ENCODE measurements around the gene FLVCR2. TPM values are rescaled to one million over a fixed set of nuclear protein-coding genes. Genes with fewer than 3 reads are reported as not detected.
A peak's percentile ranks its signal among the peaks of the same experiment; 100 is the strongest.

The FLVCR2 gene, protein sequence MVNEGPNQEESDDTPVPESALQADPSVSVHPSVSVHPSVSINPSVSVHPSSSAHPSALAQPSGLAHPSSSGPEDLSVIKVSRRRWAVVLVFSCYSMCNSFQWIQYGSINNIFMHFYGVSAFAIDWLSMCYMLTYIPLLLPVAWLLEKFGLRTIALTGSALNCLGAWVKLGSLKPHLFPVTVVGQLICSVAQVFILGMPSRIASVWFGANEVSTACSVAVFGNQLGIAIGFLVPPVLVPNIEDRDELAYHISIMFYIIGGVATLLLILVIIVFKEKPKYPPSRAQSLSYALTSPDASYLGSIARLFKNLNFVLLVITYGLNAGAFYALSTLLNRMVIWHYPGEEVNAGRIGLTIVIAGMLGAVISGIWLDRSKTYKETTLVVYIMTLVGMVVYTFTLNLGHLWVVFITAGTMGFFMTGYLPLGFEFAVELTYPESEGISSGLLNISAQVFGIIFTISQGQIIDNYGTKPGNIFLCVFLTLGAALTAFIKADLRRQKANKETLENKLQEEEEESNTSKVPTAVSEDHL
- 1 to 10 TPM; 2.8 to 7.6 TPM for total RNA-seq

DNA sequence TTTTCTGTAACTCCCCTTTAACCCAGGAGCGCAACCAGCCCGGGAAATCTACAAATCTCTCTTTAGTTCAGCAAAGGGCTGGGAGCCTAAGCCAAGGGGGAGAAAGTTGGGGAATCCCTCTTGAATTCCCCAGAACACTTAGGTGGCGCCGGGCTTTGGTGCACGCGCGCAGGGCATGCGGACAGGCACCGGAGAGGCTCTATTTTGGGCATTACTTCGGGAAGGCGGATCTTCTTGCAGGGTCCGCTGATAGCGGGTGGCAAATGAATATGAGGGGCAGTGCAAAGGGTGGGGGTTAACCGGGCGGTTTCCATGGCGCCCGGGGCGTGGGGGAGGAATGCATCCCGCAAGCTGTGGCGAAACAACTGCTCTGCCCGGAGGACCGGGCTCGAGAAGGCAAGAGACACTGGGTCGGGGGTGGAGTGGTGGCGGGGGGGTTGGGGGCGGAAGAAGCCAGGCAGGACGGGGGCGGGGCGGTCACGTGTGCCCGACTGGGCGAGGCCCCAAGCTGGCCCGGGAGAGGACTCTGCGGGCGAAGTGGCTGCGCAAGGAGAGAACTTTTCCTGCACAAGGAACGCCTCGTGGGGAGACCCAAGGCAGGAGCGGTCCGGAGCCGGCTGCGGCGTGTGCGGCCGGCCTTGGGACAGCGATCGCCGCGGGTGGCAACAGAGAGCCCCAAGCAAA is at the start of gene FLVCR2:
FLVCR2 (plus strand) TSS at position 519 of the 684 bp plus-strand sequence. CDS start 353 bp downstream, outside the sequence.
- peak within 1 kb of the TSS; percentile 86 for H3K4me3 Mint-ChIP-seq
- H3K4me1 Mint-ChIP-seq (ENCODE audit: low read depth) = peaks cover 13% of the 10 kb centered on the region
- DNase-seq = peak; percentile 70
- intact Hi-C loops (cut with micrococcal nuclease) = no loop called here
- ChIA-PET CTCF (interaction anchor here (0.6 to 12.5 kb wide), 39 partner anchors 10 to 447 kb away, joined by 3 to 336 read pairs (median 5); partner anchors contain the start of genes BATF, ERG28, TGFB3 and TTLL5), POLR2A (interaction anchor here (1.1 to 2.7 kb wide), 9 partner anchors 9 to 82 kb away, joined by 3 to 11 read pairs (median 7); partner anchors contain the start of genes BATF, ERG28 and TTLL5)
- H3K36me3 Mint-ChIP-seq = peaks cover 8% of the 10 kb centered on the region
- H3K27me3 Mint-ChIP-seq = no peaks in the 10 kb centered on the region
- H3K27ac Mint-ChIP-seq = peak within 1 kb of the TSS; percentile 88
- no peaks in the 10 kb centered on the region for H3K9me3 Mint-ChIP-seq

DNA sequence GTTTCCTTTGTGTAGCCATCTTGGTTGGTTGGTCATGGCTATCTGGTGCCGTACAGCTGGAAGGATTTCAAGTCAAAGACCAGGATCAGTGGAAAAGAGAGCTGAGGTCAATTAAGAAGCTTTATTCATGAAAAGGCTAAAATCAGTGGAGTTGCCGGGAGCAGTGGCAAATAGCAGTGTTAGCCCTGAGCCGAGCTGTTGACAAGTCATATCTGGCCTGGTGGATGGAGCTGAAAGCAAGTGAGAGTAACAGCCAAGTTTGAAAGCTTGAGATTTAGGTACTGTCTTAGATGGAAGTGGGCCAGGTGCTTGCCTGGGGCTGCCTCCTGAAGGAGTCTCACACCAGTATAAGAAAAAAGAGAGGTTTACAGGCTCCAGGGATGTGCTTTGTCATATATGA is 47.2 kb upstream of the FLVCR2 start:
- H3K36me3 Mint-ChIP-seq = peaks cover 77% of the 10 kb centered on the region
- peak overlapping the region; percentile 45 for H3K4me3 Mint-ChIP-seq
- no peak for DNase-seq
- H3K4me1 Mint-ChIP-seq (ENCODE audit: low read depth) = peaks cover 87% of the 10 kb centered on the region
- CTCF ChIA-PET = interaction anchor here (0.8 to 2.4 kb wide), 7 partner anchors 8 to 224 kb away, joined by 3 to 11 read pairs (median 4); partner anchors contain the start of gene BATF
- no peaks in the 10 kb centered on the region for H3K27me3 Mint-ChIP-seq
- peak overlapping the region; percentile 70 for H3K27ac Mint-ChIP-seq
- POLR2A ChIA-PET = interaction anchor here (1.0 to 1.8 kb wide), 4 partner anchors 8 to 28 kb away, joined by 3 to 8 read pairs (median 6); partner anchors contain the start of gene BATF
- no peaks in the 10 kb centered on the region for H3K9me3 Mint-ChIP-seq
- intact Hi-C loops (cut with micrococcal nuclease) = no loop called here

DNA sequence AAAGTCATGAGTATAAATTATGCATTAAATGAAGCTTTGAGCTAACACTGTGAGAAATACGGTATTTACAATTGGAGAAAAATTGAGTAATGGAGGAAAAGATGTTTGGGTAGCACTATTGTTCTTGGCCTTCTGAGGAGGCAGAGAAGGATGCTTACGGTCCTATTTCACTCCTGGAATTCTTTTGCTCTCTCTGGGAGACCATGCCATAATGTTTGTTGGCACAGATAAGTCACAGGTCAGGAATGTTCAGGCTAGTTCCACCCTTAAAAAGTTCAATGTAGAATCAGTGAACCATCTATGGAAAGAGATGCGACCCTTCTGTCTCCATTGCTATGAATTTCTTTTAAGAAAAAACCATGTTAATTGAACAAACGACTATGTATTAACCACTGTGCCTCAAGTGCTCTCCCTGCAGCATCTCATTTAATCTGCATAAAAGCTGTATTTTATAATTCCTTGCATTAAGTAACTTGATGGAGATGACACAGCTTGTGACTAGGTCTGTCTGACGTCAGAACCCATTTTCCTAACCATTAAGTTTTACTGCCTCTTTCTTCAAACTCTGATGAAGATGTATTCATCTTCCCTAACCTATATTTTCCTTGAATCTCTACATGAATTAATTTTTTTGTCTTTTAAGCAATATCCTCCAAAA is 46.6 kb upstream of the FLVCR2 start:
- intact Hi-C loops (cut with micrococcal nuclease) = no loop called here
- Mint-ChIP-seq H3K27ac (peak overlapping the region; percentile 70), H3K9me3 (no peaks in the 10 kb centered on the region), H3K4me3 (peak overlapping the region; percentile 45), H3K36me3 (peaks cover 73% of the 10 kb centered on the region), H3K27me3 (no peaks in the 10 kb centered on the region), H3K4me1 (ENCODE audit: low read depth) (peaks cover 84% of the 10 kb centered on the region)
- ChIA-PET POLR2A (interaction anchor here (1.0 to 1.8 kb wide), 4 partner anchors 9 to 28 kb away, joined by 3 to 8 read pairs (median 6); partner anchors contain the start of gene BATF), CTCF (interaction anchor here (0.8 to 2.4 kb wide), 7 partner anchors 8 to 224 kb away, joined by 3 to 11 read pairs (median 4); partner anchors contain the start of gene BATF)
- DNase-seq = no peak

DNA sequence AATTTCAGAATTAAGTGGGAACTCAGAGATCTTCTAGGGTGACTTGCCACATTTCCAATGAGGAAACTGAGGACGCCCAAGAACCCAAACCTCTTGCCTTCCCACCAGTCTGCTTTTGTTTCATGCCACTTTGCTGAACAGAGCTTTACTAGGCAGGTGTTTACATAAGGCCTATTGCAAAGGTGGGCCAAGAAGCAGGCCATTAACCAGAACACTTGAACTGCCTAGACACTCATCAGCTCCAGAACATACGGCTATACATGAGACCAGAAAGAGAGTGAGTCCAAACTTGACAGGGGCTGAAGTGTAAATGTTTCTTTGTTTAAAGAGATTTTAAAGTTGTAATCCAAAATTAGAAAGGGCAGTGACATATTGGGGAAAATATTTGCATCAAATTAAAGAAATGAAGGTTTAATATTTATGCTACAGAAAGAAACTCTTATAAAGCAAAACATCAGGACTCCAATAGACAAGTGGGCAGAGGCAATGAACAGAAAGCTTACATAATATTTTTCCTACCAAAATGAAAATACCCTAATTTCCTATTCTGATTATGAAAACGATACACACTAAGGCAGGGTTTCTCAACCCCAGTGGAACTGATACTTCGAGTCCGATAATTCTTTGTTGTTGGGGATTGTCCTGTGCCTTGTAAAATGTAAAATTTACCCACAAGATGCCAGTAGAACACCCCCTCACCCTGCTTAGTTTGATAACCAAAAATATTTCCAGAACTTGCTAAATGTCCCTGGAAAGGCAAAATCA is 44.4 kb upstream of the FLVCR2 start:
- Mint-ChIP-seq H3K27me3 (no peaks in the 10 kb centered on the region), H3K36me3 (peaks cover 66% of the 10 kb centered on the region), H3K4me1 (ENCODE audit: low read depth) (peaks cover 84% of the 10 kb centered on the region), H3K9me3 (no peaks in the 10 kb centered on the region), H3K27ac (peak overlapping the region; percentile 75), H3K4me3 (peak overlapping the region; percentile 14)
- intact Hi-C loops (cut with micrococcal nuclease) = no loop called here
- ChIA-PET CTCF (interaction anchor here (1.0 to 3.3 kb wide), 6 partner anchors 11 to 120 kb away, joined by 3 to 19 read pairs (median 4); partner anchors contain the start of gene BATF), POLR2A (interaction anchor here (1.2 to 2.1 kb wide), 5 partner anchors 8 to 32 kb away, joined by 3 to 10 read pairs (median 7); partner anchors contain the start of gene BATF)
- DNase-seq = no peak

DNA sequence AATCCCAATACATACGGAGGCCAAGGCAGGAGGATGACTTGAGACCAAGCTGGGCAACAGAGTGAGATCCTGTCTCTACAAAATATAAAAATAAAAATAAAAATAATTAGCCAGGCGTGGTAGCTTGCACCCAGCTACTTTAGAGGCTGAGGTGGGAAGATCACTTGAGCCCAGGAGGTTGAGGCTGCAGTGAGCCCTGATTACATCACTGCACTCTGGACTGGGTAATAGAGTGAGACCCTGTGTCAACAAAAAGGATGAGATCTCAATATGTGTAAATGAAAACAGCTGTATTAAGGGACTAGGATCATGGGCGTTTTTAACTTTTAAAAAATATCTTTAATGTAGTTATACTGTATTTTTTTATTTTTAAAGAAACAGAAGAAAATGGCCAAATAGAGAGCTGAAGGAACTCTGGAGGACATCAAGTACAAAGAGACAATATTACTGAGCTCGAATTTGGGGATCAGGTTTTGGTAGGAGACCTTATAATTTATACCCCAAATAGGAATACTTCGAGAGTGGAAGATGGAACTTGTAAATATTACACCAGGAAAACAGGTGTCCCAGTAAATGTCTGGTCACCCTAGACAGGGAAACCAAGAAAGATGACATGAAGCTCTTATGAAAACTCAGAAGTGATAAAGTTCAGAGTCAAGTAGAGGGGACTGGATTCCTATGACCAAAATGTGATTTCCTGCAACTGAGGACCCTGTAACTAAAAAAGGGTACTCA is 43.1 kb upstream of the FLVCR2 start:
- Mint-ChIP-seq H3K27ac (peak overlapping the region; percentile 74), H3K9me3 (no peaks in the 10 kb centered on the region), H3K36me3 (peaks cover 68% of the 10 kb centered on the region), H3K4me1 (ENCODE audit: low read depth) (peaks cover 86% of the 10 kb centered on the region), H3K27me3 (no peaks in the 10 kb centered on the region), H3K4me3 (no peak overlapping the region)
- CTCF ChIA-PET = interaction anchor here (1.1 to 3.3 kb wide), 7 partner anchors 10 to 119 kb away, joined by 4 to 19 read pairs (median 5); no protein-coding TSS in a partner anchor
- DNase-seq = no peak
- intact Hi-C loops (cut with micrococcal nuclease) = no loop called here
- POLR2A ChIA-PET = interaction anchor here (0.7 to 1.7 kb wide), 7 partner anchors 11 to 125 kb away, joined by 3 to 13 read pairs (median 4); partner anchors contain the start of gene ERG28

DNA sequence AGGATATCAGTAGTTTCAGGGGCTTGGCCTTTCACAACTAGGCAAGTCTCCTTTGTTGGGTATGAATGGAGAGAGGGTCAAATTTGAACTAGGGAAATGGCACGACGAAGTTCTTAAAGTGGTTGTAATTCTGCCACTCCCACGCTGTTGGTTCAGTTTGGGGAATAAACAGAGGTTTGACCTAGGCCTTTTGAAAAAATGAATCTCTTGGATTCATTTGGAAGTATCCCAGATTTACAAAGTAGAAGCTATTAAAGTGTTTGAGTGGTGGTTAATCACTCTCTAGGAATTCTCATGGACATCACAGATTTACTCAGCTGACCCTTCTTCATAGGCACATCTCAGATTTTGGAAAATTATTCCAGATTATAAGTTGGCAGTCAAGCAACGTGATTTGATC is 41.3 kb upstream of the FLVCR2 start:
- Mint-ChIP-seq H3K27me3 (no peaks in the 10 kb centered on the region), H3K9me3 (no peaks in the 10 kb centered on the region), H3K4me3 (no peak overlapping the region), H3K36me3 (peaks cover 70% of the 10 kb centered on the region), H3K4me1 (ENCODE audit: low read depth) (peaks cover 91% of the 10 kb centered on the region), H3K27ac (peak overlapping the region; percentile 49)
- intact Hi-C loops (cut with micrococcal nuclease) = no loop called here
- DNase-seq = no peak
- ChIA-PET POLR2A (interaction anchor here (1.3 kb wide), 1 partner anchor 13 kb away, joined by 7 read pairs; no protein-coding TSS in a partner anchor), CTCF (interaction anchor here (1.1 to 1.5 kb wide), 5 partner anchors 9 to 48 kb away, joined by 3 to 10 read pairs (median 5); no protein-coding TSS in a partner anchor)

DNA sequence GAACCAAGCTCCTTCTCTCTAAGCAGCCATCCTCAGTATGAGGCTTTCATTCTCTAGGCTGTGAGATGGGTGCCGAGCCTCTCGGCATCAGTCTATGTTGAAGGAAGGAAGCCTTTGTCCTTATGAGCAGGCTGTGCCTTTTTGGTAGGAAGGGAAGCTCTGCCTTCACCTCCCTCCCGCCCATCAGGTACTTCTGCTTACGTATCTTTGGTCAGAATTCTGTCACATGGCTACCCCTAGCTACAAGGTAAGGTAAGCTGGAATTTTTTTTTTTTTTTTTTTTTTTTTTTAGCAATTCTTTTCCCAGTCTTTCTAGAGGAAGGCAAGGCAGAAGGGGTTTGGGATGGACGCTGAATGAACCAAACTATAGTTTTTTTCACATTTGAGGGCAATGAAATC is 39.3 kb upstream of the FLVCR2 start:
- H3K27ac Mint-ChIP-seq = peak overlapping the region; percentile 99
- H3K9me3 Mint-ChIP-seq = no peaks in the 10 kb centered on the region
- no peaks in the 10 kb centered on the region for H3K27me3 Mint-ChIP-seq
- intact Hi-C loops (cut with micrococcal nuclease) = no loop called here
- no peak for DNase-seq
- ChIA-PET POLR2A (interaction anchor here (0.9 to 7.1 kb wide), 9 partner anchors 10 to 42 kb away, joined by 3 to 172 read pairs (median 6); partner anchors contain the start of gene BATF), CTCF (interaction anchor here (0.8 to 6.4 kb wide), 10 partner anchors 8 to 115 kb away, joined by 3 to 91 read pairs (median 5); partner anchors contain the start of gene BATF)
- H3K4me1 Mint-ChIP-seq (ENCODE audit: low read depth) = peaks cover 87% of the 10 kb centered on the region
- H3K36me3 Mint-ChIP-seq = peaks cover 55% of the 10 kb centered on the region
- peak overlapping the region; percentile 68 for H3K4me3 Mint-ChIP-seq

DNA sequence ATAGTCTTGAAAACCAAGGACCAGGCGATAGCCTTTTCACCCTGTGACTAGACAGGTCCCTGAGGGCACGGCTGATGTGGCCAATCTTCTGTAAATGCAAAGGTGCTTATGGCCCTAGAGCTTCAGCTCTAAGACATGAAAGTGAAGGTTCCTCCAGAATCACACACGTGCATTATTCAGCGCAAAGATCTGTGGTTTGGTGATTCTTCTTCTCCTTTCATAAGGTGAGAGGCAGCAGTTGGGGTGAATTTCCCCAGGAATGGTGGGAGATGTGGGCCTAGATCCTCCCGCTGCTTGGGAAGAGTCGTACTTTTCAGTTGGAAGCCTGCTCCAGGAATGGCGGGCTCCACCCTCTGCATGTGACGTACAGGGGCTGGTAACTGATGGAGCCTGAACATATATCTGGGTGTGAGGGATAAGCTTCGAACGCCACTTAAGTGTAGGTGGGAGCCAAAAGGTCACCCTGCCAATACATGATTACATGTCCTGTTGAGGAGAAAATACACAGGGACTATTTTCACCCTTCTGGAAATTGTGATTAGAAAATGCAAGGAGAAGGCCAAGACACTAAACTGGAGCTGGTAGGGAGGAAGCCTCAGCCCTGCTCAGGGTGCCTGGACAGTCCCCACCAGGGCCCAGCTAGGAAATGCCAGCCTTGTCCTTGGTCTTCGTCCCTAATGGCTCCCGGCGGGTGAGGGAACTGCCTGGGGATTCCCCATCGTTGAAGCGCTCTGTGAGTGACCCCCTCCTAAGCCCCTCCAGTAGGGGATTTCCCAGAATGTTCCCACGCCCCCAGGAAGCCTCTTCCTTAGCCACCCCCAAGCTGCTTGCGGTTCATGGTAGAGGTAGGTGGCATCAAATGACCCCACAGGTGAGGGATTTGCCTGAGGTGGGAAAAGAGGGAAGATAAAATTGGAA is 38.6 kb upstream of the FLVCR2 start:
- peak; percentile 74 for DNase-seq
- Mint-ChIP-seq H3K4me3 (peak overlapping the region; percentile 68), H3K9me3 (no peaks in the 10 kb centered on the region), H3K27me3 (no peaks in the 10 kb centered on the region), H3K27ac (peak overlapping the region; percentile 99), H3K36me3 (peaks cover 55% of the 10 kb centered on the region), H3K4me1 (ENCODE audit: low read depth) (peaks cover 84% of the 10 kb centered on the region)
- intact Hi-C loops (cut with micrococcal nuclease) = loop anchor here (1.0 to 5.0 kb wide), 2 partner anchors 43 to 293 kb away; no protein-coding TSS in a partner anchor
- ChIA-PET CTCF (interaction anchor here (0.8 to 6.4 kb wide), 11 partner anchors 8 to 121 kb away, joined by 3 to 91 read pairs (median 4); partner anchors contain the start of genes BATF, ERG28 and TTLL5), POLR2A (interaction anchor here (0.6 to 7.1 kb wide), 12 partner anchors 9 to 42 kb away, joined by 3 to 172 read pairs (median 5); partner anchors contain the start of gene BATF)

DNA sequence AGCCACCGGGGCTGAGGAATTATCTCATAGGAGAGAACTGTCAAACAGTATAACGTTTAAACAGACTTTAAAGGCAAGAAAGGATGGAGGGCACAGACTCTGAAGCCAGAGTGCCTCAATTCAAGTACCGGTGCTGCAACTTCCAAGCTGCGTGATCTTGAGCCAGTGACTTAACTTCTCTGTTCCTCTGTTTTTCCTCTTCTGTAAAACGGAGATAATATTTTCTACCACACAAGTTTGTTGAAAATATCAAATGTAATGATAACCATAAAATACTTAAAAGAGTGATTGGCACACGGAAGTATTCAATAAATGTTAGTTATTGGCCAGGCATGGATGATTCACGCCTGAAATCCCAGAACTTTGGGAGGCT is 38.0 kb upstream of the FLVCR2 start:
- Mint-ChIP-seq H3K4me1 (ENCODE audit: low read depth) (peaks cover 81% of the 10 kb centered on the region), H3K27ac (peak overlapping the region; percentile 99), H3K27me3 (no peaks in the 10 kb centered on the region), H3K4me3 (peak overlapping the region; percentile 68), H3K36me3 (peaks cover 54% of the 10 kb centered on the region), H3K9me3 (no peaks in the 10 kb centered on the region)
- intact Hi-C loops (cut with micrococcal nuclease) = loop anchor here (1.0 to 5.0 kb wide), 2 partner anchors 43 to 293 kb away; no protein-coding TSS in a partner anchor
- no peak for DNase-seq
- CTCF ChIA-PET = interaction anchor here (1.0 to 6.4 kb wide), 9 partner anchors 9 to 120 kb away, joined by 3 to 91 read pairs (median 7); partner anchors contain the start of genes BATF, ERG28 and TTLL5
- POLR2A ChIA-PET = interaction anchor here (0.6 to 7.1 kb wide), 8 partner anchors 11 to 43 kb away, joined by 3 to 172 read pairs (median 6); partner anchors contain the start of gene BATF

Measured in activated CD4-positive, alpha-beta memory T cell treated with anti-CD3 and anti-CD28 coated beads for 36 hours (primary cell).